Endothelial cell of umbilical vein (primary cell): ENCODE data around the gene KCND1.

Source experiments
- CTCF ChIP-seq, 2 donors: IDR thresholded peaks; 1 replicate in 1 of 2; 2 replicates in 1 of 2; pipeline ENCODE4 v1.5.1; 2011; ENCODE audit warnings: low read length in 2 of 2, mild to moderate bottlenecking in 2 of 2, moderate library complexity in 2 of 2, control low read depth in 1 of 2, inconsistent platforms in 1 of 2, low read depth in 1 of 2; ENCODE audit not compliant: insufficient read depth in 1 of 2; ENCODE audit errors: extremely low read depth in 1 of 2
- POLR2A ChIP-seq: IDR thresholded peaks from 2 replicates; pipeline ENCODE4 v1.6.1; 2012; ENCODE audit warnings: low read depth, mild to moderate bottlenecking, control low read depth, low read length

GRCh38 chrX:48919947-48920717 lies 51.5 kb downstream of the KCND1 start:
- TF ChIP-seq CTCF (IDR thresholded peaks at IDR 0.05; ENCODE audit: extremely low read depth in 1 of 2, insufficient read depth in 1 of 2, low read depth in 1 of 2, low read length in 2 of 2) (no peak), POLR2A (no peak)
